Parathyroid adenoma (tissue), 2 donors: ENCODE measurements around the gene OSGIN1.

ENCODE experiments used
- H2AFZ ChIP-seq: fragments of 300-600 bp; sonication (generic); one replicate; pipeline ENCODE4 v1.7.0; 2017; ENCODE audit warnings: antibody characterized with exemption, mild to moderate bottlenecking
- H3K27ac ChIP-seq: fragments of 300-600 bp; sonication (generic); one replicate; pipeline ENCODE4 v1.7.0; 2017
- H3K27me3 ChIP-seq: fragments of 300-600 bp; sonication (generic); one replicate; pipeline ENCODE4 v1.7.0; 2017; ENCODE audit warnings: low read length; ENCODE audit not compliant: control insufficient read depth, insufficient read depth
- H3K36me3 ChIP-seq: fragments of 300-600 bp; sonication (generic); one replicate; pipeline ENCODE4 v1.7.0; 2017; ENCODE audit warnings: low read length; ENCODE audit not compliant: control insufficient read depth, insufficient read depth
- H3K4me1 ChIP-seq: fragments of 300-600 bp; sonication (generic); one replicate; pipeline ENCODE4 v1.7.0; 2017; ENCODE audit warnings: control low read depth
- H3K4me2 ChIP-seq: fragments of 300-600 bp; sonication (generic); one replicate; pipeline ENCODE4 v1.7.0; 2017; ENCODE audit warnings: low read length
- H3K4me3 ChIP-seq: fragments of 300-600 bp; sonication (generic); one replicate; pipeline ENCODE4 v1.7.0; 2017; ENCODE audit warnings: low read depth, low read length
- H3K79me2 ChIP-seq: fragments of 300-600 bp; sonication (generic); one replicate; pipeline ENCODE4 v1.7.0; 2017; ENCODE audit warnings: control low read depth
- H3K9ac ChIP-seq: fragments of 300-600 bp; sonication (generic); one replicate; pipeline ENCODE4 v1.7.0; 2017; ENCODE audit warnings: mild to moderate bottlenecking
- H3K9me3 ChIP-seq: fragments of 300-600 bp; sonication (generic); one replicate; pipeline ENCODE4 v1.7.0; 2017; ENCODE audit warnings: low read length; ENCODE audit not compliant: control insufficient read depth
- CTCF ChIP-seq: fragments of 300-600 bp; sonication (generic); IDR thresholded peaks from one replicate; pipeline ENCODE4 v1.7.0; 2017; ENCODE audit warnings: antibody characterized with exemption, mild to moderate bottlenecking
- donor health status: primary hyperparathyroidism.

OSGIN1 gene

GRCh38 chr16:83914091-83914710, 38.8 kb upstream of the OSGIN1 start:
- Histone ChIP-seq H3K27me3 (no peaks in the 10 kb centered on the region), H3K27ac (no peak overlapping the region), H3K36me3 (no peaks in the 10 kb centered on the region), H3K4me1 (no peaks in the 10 kb centered on the region), H3K9me3 (no peaks in the 10 kb centered on the region), H3K9ac (no peak overlapping the region), H3K79me2 (peaks cover 18% of the 10 kb centered on the region), H3K4me3 (no peak overlapping the region), H3K4me2 (no peak overlapping the region), H2AFZ (no peak overlapping the region)
- TF ChIP-seq CTCF = no peak

GRCh38 chr16:83915081-83915480, 38.0 kb upstream of the OSGIN1 start:
- H3K9me3 ChIP-seq = no peaks in the 10 kb centered on the region
- H3K4me2 ChIP-seq = no peak overlapping the region
- H3K4me3 ChIP-seq = no peak overlapping the region
- H3K27me3 ChIP-seq = no peaks in the 10 kb centered on the region
- no peak overlapping the region for H2AFZ ChIP-seq
- peaks cover 18% of the 10 kb centered on the region for H3K79me2 ChIP-seq
- no peak for TF ChIP-seq CTCF
- no peak overlapping the region for H3K27ac ChIP-seq
- no peaks in the 10 kb centered on the region for H3K36me3 ChIP-seq
- H3K9ac ChIP-seq = no peak overlapping the region
- no peaks in the 10 kb centered on the region for H3K4me1 ChIP-seq

- no peak overlapping the region for H3K27ac ChIP-seq
- no peaks in the 10 kb centered on the region for H3K36me3 ChIP-seq
- no peak overlapping the region for H3K9ac ChIP-seq
- H3K4me2 ChIP-seq = no peak overlapping the region
- no peak overlapping the region for H2AFZ ChIP-seq
- H3K4me3 ChIP-seq = no peak overlapping the region
- H3K27me3 ChIP-seq = no peaks in the 10 kb centered on the region
- no peaks in the 10 kb centered on the region for H3K9me3 ChIP-seq
- peaks cover 18% of the 10 kb centered on the region for H3K79me2 ChIP-seq
- TF ChIP-seq CTCF = no peak
- no peaks in the 10 kb centered on the region for H3K4me1 ChIP-seq
Measured at GRCh38 chr16:83915491-83915890, 37.5 kb upstream of the OSGIN1 start.

- Histone ChIP-seq H3K27me3 (no peaks in the 10 kb centered on the region), H3K4me2 (no peak overlapping the region), H3K4me1 (no peaks in the 10 kb centered on the region), H2AFZ (no peak overlapping the region), H3K9ac (no peak overlapping the region), H3K27ac (no peak overlapping the region), H3K36me3 (no peaks in the 10 kb centered on the region), H3K9me3 (no peaks in the 10 kb centered on the region), H3K79me2 (peaks cover 12% of the 10 kb centered on the region), H3K4me3 (no peak overlapping the region)
- TF ChIP-seq CTCF = no peak
Measured at GRCh38 chr16:83917152-83918120, 35.6 kb upstream of the OSGIN1 start.
